ENCODE data around the gene EEFSEC.

Gene EEFSEC

DNA sequence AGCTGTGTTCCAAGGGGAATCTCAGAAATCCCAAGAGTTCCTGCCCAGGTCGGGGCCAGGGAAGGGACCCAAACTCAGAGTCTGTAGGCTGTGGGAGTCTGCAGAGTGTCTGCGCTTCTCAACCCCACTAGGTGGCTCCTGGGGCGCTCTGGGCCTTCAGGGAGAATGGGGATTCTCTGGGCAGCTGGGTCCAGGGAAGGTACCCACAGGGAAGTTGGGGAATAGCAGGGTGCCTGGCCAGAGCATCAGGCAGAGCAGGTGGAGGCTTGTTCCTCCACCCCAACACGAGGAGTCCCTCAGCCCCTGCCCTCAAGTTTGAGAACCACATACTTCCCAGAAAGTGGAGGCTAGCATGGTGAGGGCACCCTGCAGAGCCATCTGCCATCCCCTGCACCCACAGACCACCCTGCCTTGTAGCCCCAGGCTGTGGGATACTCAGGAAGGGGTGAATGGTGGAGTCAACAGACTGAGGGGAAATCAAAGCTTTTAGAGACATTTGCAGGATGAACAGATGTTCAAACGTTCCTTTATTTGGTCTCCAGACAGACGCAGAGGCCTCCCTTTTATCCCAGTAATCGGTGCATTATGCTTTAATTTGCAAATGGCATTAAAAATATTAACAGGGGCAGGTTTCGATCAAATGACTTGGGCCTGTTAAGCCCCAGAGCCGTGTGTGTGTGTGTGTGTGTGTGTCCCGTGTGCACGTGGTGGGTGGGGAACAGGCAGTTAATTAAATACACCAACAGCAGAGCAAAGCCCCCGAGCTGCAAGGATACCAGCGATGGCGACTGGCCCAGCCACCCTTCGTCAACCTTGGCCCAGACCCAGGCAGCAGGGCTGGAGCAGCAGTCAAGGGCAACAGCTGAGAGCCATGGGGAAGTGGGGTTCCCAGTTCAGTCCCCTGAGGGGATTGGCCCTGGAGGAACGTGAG, 255.7 kb downstream of the EEFSEC start:
- H3K36me3 ChIP-seq: no peaks in the 10 kb centered on the region
- H3K4me1 ChIP-seq: peaks cover 58% of the 10 kb centered on the region
- H3K4me2 ChIP-seq: peak overlapping the region; percentile 80
- no peak for TF ChIP-seq Cebpa-rat (IDR thresholded peaks at IDR 0.05)
- peaks cover 16% of the 10 kb centered on the region for H4K20me1 ChIP-seq
- H3K9ac ChIP-seq: peak overlapping the region; percentile 53
- H3K4me3 ChIP-seq: peak overlapping the region; percentile 13; the same call in 1 of the 2 replicates
- no peaks in the 10 kb centered on the region for H3K27me3 ChIP-seq
- no peaks in the 10 kb centered on the region for H3K9me3 ChIP-seq
- peak overlapping the region; percentile 63 for H3K27ac ChIP-seq

DNA sequence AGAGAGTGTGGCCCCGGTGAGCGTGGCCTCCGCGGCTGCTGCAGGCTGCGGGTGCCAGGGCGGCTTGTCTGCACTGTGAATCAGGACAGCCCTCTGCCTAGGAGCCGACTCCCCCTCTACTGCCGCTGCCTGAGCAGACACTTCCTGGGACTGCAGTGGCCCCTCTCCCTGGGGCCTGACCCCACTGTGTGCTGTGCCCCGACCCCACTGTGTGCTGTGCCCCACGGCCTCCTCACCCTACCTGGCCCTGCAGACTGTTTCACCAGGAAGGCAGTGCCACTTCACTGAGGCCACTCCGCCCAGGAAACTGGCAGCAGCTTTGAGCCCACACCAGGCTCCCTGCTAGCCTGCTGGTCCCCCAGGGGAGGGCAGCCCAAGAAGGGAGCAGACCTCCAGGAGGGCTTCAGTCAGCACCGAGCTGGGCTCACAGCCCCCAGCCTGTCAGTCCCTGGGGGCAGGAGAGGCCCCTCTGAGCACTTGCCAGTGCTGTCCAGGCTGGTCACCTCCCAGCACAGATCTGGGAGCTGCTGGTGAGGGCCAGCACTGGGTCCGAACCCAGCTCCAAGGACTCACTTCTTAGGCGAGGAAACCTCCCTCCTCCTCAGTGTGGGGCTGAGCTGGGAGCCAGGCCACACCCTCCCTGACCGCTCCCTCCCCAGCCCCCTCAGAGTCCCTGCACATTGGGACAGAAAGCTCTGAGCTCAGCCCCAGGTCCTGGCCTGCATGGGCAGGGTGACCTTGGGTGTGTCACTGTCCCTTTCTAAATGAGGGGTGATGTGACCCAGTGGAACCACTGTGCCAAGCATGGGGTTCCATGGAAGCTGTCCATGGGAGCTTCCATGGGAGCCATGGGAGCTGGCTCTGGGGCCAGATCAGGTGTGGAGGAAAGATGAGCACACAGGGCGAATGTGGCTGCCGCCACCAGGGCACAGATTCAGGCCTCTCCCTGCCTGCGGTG, 256.6 kb downstream of the EEFSEC start:
- Histone ChIP-seq H3K27me3 (no peaks in the 10 kb centered on the region), H3K4me1 (peaks cover 48% of the 10 kb centered on the region), H3K4me3 (peak overlapping the region; percentile 13; the same call in 1 of the 2 replicates), H3K27ac (peak overlapping the region; percentile 63), H3K9ac (peak overlapping the region; percentile 53; the same call in 1 of the 2 replicates), H4K20me1 (peaks cover 7% of the 10 kb centered on the region; the same call in 1 of the 2 replicates), H3K4me2 (peak overlapping the region; percentile 80), H3K36me3 (no peaks in the 10 kb centered on the region), H3K9me3 (no peaks in the 10 kb centered on the region)
- no peak for TF ChIP-seq Cebpa-rat (IDR thresholded peaks at IDR 0.05)

GRCh38 chr3:128410669-128411573, 257.6 kb downstream of the EEFSEC start:
- H3K4me3 ChIP-seq: no peak overlapping the region
- no peak overlapping the region for H3K9ac ChIP-seq
- H3K9me3 ChIP-seq: no peaks in the 10 kb centered on the region
- H3K27me3 ChIP-seq: no peaks in the 10 kb centered on the region
- peaks cover 38% of the 10 kb centered on the region for H3K4me1 ChIP-seq
- peak overlapping the region; percentile 80; the same call in 1 of the 2 replicates for H3K4me2 ChIP-seq
- peaks cover 6% of the 10 kb centered on the region; the same call in 1 of the 2 replicates for H4K20me1 ChIP-seq
- H3K36me3 ChIP-seq: no peaks in the 10 kb centered on the region
- no peak overlapping the region for H3K27ac ChIP-seq
- TF ChIP-seq Cebpa-rat (IDR thresholded peaks at IDR 0.05): no peak

GRCh38 chr3:128411574-128412064, 258.3 kb downstream of the EEFSEC start:
- Histone ChIP-seq H3K4me2 (no peak overlapping the region), H3K4me3 (no peak overlapping the region), H3K36me3 (no peaks in the 10 kb centered on the region), H4K20me1 (peaks cover 6% of the 10 kb centered on the region; the same call in 1 of the 2 replicates), H3K9me3 (no peaks in the 10 kb centered on the region), H3K9ac (no peak overlapping the region), H3K4me1 (peaks cover 36% of the 10 kb centered on the region), H3K27me3 (no peaks in the 10 kb centered on the region), H3K27ac (no peak overlapping the region)
- TF ChIP-seq Cebpa-rat (IDR thresholded peaks at IDR 0.05): no peak

DNA sequence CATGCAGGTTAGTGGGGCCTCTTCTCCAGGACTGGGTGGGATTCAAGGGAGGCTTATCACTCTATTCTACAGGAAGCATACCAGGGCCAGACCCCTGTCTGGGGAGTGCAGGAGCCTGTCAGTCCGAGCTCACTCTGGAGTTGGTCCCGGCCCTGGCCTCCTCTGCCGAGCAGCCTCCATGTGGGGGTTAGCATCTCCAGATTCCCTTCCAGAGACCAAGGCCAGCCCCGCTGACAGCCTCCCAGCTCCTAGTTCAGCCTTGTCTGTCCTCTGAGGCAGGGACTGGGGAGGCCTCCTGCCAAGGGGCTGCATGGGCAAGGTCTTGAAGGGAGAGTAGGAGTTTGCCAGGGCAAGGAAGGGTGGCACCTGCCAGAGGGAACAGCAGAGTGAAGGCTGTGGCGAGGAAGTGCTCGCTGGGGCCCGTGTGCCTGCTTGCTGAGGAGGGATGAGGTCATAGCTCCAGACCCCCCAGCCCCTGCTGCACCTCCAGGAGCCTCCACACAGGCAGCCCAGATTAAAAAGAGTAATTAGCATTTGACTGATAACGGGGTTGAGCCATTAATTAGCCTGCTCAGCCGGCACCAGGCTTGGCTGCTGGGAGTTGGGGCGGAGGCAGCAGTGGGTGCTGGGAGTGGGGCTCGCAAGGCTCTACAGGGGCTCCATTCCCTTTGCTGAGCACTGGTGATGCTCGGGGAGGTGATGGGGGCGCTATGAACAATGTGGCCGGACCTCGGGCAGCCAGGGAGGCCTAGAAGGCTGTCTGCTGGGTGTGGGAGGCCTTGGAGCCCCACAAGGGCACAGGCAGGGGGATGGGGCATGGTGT, 259.1 kb downstream of the EEFSEC start:
- H3K9me3 ChIP-seq: no peaks in the 10 kb centered on the region
- H4K20me1 ChIP-seq: peaks cover 6% of the 10 kb centered on the region; the same call in 1 of the 2 replicates
- no peak overlapping the region for H3K4me3 ChIP-seq
- H3K27ac ChIP-seq: no peak overlapping the region
- no peak overlapping the region for H3K9ac ChIP-seq
- no peaks in the 10 kb centered on the region for H3K27me3 ChIP-seq
- H3K4me2 ChIP-seq: no peak overlapping the region
- H3K36me3 ChIP-seq: no peaks in the 10 kb centered on the region
- TF ChIP-seq Cebpa-rat (IDR thresholded peaks at IDR 0.05): no peak
- peaks cover 34% of the 10 kb centered on the region for H3K4me1 ChIP-seq

- H3K27me3 ChIP-seq: no peaks in the 10 kb centered on the region
- no peaks in the 10 kb centered on the region for H3K9me3 ChIP-seq
- H3K4me2 ChIP-seq: no peak overlapping the region
- no peak overlapping the region for H3K9ac ChIP-seq
- no peaks in the 10 kb centered on the region for H3K36me3 ChIP-seq
- H3K4me3 ChIP-seq: no peak overlapping the region
- no peak for TF ChIP-seq Cebpa-rat (IDR thresholded peaks at IDR 0.05)
- no peak overlapping the region for H3K27ac ChIP-seq
- H4K20me1 ChIP-seq: peaks cover 4% of the 10 kb centered on the region; the same call in 1 of the 2 replicates
- H3K4me1 ChIP-seq: peaks cover 28% of the 10 kb centered on the region
Observed at GRCh38 chr3:128413003-128413370, 259.7 kb downstream of the EEFSEC start.

DNA sequence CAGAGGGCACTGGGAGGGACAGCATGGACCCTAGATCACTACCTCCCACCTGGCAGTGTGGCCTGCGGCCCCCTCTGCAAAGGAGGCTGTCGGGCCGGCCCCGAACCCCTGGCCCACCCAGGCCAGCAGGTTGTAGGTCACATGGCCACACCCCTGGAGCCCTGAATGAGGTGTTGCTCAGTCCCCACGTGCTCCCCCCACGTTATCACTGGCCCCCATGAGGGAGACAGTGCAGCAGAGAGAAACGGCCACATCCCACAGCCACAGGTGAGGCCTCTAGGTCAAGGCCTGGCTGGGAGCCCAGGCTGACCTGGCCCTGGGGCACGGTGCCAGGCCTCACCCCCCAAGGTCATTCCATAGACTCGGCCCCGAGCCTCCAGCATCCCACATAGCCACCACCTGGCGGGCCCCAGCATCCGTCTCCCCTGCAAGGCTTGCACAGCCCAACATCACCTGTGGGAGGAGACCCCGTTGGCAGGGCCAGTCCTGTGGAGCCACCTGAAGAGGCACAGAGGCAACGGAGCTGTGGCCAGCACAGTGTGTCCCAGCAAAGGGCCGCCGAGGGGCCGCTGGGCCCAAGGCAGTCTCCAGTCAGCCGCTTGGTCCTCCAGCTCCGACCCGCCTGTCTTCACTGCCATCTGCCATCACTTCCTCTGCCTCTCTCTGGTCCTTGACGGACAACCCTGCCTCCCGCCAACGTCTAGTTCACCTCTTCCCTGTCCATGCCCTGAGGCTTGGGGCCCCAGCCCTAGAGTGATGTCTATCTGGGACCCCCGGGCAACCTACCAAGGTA, 260.3 kb downstream of the EEFSEC start:
- no peaks in the 10 kb centered on the region; the same call in 1 of the 2 replicates for H3K9me3 ChIP-seq
- H3K4me2 ChIP-seq: no peak overlapping the region
- H3K4me1 ChIP-seq: peaks cover 22% of the 10 kb centered on the region

More for the DNA sequence above, 260.3 kb downstream of the EEFSEC start:
- no peak for TF ChIP-seq Cebpa-rat (IDR thresholded peaks at IDR 0.05)
- H3K27me3 ChIP-seq: no peaks in the 10 kb centered on the region
- no peaks in the 10 kb centered on the region for H4K20me1 ChIP-seq
- no peak overlapping the region for H3K9ac ChIP-seq
- H3K4me3 ChIP-seq: no peak overlapping the region
- H3K27ac ChIP-seq: no peak overlapping the region
- no peaks in the 10 kb centered on the region for H3K36me3 ChIP-seq

Data from BLaER1 (cell line).